Femur (tissue), 1 donor: ENCODE data around the gene KPNA4.
"Not testable (repeated sequence)": the region's sequence is repeated elsewhere in the genome, so short reads cannot be mapped to it uniquely, and the experiment has no call there.

Source experiments
- DNase-seq: peaks from one replicate; pipeline ENCODE4 v3.0.0-alpha.2; 2017

KPNA4 gene, protein sequence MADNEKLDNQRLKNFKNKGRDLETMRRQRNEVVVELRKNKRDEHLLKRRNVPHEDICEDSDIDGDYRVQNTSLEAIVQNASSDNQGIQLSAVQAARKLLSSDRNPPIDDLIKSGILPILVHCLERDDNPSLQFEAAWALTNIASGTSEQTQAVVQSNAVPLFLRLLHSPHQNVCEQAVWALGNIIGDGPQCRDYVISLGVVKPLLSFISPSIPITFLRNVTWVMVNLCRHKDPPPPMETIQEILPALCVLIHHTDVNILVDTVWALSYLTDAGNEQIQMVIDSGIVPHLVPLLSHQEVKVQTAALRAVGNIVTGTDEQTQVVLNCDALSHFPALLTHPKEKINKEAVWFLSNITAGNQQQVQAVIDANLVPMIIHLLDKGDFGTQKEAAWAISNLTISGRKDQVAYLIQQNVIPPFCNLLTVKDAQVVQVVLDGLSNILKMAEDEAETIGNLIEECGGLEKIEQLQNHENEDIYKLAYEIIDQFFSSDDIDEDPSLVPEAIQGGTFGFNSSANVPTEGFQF

DNA sequence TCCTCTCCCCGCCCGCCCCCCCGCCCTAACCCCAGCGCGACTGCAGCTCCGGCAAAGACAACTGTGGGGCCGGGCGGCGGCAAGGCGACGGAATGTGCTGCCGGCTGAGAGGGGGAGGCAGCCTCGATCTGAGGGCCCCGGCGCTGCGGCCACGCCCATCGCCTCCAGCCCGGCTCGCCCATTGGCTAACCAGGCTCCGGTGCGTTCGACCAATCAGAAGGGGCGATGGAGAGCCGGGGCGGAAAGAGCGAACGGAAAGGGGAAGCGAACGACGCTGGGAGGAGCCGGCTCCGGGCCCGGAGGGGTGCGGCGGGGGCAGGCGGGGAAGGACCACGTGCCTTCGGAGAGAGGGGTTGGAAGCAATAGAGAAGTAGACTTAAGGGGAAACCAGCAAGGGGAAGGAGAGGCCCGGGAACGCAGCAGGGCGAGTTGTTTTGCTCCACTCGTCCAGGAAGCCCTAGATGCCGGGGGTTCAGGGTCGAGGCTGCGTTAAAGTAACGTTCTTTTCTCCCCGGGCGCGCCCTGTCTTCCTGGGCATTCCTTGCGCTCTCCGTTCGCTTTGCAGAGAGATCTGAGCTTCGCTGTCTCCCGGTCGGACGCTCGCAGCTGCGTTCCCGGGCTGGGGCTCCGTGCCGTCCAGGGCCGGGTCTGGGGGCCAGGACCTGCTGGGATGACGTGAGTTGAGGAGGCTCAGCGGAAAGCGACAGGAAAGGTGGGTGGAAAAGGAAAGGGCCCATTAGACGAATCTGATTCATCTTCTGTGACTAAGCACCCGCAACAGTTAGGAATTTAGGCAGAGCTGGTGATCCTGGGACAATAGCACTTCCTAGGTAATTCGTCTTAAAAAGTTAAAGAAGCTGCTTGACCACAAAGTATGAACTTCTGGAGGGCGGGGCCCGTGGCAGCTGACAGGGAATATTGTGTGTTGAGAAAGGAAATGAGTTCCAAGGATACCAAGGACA lies at the start of gene KPNA4:
TSS of gene KPNA4 (minus strand) at position 130 of the 962 bp plus-strand sequence. CDS start 289 bp downstream, outside the sequence.
- DNase-seq, result peak; percentile 99

DNA sequence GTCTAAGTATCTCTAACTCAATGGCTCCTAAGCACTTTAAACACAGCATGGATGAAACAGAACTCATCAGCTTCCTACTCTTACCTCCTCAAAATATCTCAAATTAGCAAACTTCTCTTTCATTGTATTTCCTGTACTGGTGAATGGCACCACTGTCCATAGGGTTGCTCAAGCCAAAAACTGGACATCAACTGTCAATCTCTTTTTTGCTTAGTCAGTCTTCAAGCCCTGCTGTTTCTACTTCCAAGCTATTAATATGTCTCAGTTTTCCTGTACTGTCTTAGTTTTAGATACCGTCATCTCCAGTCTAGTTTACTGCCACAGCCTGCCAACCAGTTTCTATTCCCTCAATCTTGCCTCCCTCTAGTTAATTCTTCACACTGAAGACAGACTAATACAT lies 48.3 kb upstream of the KPNA4 start:
- DNase-seq, result no peak

DNA sequence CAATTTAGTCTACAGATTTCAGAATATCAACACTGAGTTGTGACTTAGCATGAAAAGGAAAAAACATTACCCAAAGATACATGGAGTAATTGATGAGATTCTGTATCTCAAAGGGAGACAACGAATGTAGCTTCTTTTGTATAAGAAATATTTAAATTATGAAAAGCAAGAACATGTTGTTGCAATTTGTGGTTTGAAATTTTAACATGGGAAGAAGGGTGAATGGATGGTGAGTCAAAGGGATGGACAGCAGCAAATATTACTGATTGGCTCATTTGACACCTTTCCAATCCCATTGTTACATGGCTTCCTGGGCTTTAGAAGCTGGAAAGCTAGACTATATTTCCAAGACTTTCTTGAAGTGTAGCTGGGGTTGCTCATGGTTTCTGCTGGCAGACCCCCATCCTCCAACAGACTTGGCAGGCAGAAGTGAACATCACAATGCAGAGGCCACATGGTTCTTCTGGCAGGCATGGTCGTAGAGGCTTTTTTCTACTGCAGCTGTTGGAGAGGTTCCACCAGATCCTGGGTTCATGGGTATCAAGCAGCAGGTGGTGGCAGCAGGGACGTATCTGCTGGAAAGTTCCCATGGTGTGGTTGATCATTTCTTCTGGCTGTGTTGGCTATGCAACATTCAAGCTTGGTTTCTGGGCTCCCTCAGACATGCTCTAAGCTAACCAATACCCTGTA lies 47.2 kb upstream of the KPNA4 start:
- DNase-seq, result peak; percentile 39

DNA sequence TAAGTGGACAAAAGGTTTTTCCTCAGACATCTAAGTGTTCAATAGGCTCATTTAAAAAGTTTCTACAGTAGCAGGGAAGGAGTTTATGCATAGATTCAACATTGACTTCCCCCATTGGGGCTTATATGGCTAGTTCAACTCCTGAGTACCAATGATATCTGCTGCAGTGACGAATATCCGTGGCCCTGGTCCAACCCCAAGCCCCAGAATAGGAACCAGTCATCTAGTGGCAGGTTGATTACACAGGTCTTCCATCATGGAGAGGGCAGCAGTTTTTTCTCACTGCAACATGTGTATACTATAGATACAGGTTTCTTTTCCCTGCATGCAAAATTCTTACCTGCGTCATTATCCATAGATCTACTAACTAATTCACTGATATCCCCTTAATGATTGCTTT lies 45.8 kb upstream of the KPNA4 start:
- no peak for DNase-seq

DNA sequence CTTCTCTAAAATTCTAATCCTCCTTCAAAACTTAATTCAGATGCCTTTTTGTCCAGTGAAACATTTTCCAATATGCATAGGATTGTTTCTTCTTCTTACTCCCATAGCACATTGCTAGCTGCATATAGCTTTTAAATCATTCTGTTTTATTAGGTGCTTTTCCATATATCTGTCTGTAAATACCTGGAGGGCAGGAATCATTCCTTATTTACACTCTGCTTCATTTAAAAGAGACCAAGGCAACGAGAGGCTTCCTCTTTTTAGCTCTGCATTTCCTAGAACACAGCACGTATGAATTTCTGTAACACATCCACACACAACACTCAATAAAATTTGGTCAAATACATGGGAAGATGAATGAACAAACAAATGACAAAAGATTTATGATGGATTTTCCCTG lies 43.5 kb upstream of the KPNA4 start:
- DNase-seq, result no peak

DNA sequence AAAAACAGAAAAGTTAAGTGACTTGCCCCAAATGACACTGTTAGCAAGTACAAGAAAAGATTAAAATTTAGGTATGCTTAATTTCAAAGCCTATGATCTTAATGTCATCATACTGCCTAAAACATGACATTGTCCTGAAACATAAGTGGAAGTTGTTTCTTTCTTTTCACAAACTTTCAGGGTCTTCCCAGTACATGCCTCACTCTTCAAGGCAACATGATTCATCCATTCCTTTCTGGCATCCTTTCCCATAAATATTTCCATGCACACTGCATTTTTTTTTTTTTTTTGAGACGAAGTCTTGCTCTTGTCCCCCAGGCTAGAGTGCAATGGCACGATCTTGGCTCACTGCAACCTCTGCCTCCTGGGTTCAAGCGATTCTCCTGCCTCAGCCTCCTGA lies 42.5 kb upstream of the KPNA4 start:
- DNase-seq, result no peak

DNA sequence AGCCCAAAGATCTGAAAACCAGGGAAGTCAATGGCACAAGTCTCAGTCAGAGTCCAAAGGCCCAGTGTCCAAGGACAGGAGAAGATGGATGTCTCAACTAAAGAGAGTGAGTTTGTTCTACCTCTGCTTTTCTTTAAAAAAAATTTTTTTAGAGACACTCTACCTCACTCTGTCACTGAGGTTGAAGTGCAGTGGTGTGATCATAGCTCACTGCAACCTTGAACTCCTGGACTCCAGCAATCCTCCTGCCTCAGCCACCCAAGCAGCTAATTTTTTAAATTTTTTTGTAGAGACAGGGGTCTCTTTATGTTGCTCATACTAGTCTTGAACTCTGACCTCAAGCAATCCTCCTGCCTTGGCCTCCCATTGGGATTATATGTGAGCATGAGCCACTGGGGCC lies 39.9 kb upstream of the KPNA4 start:
- DNase-seq, result no peak

DNA sequence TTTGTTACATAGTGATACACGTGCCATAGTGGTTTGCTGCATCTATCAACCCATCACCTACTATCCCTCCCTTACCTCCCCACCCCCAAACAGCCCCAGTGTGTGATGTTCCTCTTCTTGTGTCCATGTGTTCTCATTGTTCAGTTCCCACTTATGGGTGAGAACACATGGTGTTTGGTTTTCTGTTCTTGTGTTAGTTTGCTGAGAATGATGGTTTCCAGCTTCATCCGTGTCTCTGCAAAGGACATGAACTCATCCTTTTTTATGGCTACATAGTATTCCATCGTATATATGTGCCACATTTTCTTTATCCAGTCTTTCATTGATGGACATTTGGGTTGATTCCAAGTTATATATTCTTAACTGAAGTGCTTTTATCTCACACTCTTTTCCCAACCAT lies 38.5 kb upstream of the KPNA4 start:
- not testable (repeated sequence) for DNase-seq

DNA sequence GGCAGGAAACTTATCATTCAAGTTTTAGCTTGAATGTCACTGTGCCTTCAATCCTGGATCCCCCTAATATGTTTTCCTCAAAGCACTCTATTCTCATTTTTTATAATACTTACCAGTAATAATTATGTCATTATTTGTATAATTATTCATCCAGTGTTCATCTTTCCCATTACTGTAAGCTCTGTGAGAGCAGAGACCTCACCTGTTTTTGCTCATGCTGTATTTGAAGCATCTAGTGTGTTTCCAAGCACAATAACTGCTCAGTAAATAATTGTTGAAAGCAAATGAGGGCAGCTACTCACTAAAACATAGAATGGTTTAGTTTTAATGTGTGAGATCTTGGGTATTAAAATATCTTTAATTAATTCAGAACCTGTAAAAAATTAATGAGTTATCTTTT lies 36.9 kb upstream of the KPNA4 start:
- no peak for DNase-seq

DNA sequence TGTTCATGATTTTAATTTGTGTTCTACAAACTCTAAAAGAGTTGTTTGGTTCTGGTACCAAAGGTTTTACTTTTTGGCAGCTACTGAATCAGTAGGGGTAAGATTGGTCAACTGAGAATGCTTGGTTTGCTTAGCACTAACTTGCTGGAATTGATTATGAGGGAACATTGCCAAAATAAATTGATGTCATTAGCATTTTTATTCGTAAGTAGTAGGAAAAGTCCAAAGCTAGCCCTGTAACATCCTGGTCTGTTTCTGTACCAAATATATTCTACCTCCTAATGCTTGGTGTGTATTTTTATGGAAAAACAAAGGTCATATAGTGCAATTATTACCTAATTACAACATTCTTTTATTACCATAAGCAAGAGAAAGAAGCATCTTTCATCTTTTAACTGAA lies 35.9 kb upstream of the KPNA4 start:
- DNase-seq, result no peak

DNA sequence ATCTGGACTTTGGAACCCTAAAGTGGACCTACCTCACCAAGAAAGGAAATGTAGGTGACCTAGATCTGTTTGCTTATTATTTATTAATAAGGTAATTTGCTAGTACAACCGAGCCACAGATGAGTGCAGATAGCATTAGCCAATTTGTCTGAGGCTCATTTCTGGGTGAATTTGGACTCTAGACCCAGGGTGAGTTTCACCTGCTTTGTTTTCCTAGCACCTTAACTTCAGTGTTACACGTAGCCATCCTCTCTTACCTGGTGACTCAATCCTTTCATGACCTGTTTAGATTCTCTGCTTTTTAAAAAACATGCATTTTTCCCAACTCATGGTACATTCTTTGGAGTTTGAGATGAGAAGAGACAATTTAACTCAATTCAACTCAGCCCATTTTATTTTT lies 33.5 kb upstream of the KPNA4 start:
- DNase-seq, result no peak

DNA sequence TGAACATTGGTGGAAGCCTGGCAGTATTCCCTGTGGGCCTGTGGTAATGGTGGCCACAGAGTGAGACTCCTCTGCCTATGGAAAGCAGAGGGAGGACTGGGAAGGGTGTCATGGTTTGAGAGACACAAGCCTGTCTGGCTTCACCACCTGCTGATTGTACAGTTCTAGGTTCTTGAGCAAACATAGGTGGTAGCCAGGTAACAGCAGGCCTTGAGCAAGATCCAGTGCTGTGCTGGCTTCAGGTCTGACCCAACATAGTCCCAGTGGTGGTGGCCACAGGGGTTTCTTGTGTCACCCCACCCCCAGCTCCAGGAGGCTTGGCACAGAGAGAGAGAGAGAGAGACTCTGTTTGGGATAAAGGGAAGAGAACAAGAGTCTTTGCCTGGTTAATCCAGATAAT lies 22.7 kb upstream of the KPNA4 start:
- DNase-seq, result no peak

DNA sequence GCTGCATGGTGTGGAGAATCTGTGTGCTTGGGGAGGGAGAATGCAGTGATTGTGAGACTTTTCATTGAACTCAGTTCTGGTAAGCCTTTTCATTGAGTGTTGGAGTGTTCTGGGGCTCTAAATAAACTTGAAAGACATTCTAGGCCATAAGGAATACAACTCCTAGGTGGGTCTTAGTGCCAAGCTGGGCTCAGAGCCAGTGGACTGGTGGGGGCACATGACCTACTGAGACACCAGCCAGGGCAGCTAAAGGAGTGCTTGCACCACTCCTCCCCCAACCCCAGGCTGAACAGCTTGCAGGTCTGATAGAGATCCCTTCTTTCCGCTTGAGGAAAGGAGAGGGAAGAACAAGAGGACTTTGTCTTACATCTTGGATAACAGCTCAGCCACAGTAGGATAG lies 21.7 kb upstream of the KPNA4 start:
- no peak for DNase-seq

DNA sequence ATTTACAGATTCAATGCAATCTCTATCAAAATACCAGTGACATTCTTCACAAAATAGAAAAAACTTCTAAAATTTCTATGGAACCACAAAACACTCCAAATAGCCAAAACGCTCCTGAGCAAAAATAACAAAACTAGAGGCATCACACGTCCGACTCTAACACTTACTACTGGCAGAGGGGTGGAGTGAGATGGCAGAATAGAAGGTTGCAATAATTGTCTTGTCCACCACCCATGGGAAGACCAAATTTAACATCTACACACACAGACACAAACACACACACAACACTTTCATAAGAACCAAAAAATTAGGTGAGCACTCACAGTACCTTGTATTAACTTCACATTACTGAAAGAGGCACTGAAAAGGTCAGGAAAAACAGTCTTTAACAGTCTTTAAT lies 21.3 kb upstream of the KPNA4 start:
- DNase-seq, result no peak

DNA sequence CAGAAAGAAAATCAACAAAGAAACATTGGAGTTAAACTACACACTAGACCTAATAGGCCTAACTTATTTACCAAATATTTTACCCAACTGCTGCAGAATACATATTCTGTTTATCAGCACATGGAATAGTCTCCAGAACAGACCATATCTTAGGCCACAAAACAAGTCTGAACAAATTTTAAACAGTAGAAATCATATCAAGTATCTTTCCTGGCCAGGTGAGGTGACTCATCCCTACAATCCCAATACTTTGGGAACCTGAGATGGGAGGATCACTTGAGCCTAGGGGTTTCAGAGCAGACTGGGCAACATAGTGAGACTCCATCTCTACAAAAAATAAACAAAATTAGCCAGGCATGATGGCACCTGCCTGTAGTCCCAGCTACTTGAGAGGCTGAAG lies 18.1 kb upstream of the KPNA4 start:
- no peak for DNase-seq

DNA sequence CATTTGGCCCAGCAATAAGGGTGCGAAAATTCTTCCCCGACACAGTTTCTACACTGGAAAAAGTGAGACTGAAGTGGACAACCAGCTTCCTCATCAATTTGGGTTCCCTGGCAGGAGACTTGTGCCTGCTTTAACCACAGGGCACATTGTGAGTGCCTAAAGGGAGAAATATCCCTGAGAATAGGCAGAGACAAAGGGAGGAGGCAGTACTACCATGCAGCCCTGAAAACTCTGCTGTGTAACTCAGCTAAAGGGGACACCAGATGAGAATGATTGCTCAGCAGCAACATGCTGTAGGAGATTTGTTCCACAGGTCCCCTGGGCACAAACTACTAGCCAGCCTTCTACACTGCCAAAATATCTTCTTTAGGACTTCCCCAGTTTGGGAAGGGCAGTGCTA lies 15.6 kb upstream of the KPNA4 start:
- DNase-seq, result no peak

DNA sequence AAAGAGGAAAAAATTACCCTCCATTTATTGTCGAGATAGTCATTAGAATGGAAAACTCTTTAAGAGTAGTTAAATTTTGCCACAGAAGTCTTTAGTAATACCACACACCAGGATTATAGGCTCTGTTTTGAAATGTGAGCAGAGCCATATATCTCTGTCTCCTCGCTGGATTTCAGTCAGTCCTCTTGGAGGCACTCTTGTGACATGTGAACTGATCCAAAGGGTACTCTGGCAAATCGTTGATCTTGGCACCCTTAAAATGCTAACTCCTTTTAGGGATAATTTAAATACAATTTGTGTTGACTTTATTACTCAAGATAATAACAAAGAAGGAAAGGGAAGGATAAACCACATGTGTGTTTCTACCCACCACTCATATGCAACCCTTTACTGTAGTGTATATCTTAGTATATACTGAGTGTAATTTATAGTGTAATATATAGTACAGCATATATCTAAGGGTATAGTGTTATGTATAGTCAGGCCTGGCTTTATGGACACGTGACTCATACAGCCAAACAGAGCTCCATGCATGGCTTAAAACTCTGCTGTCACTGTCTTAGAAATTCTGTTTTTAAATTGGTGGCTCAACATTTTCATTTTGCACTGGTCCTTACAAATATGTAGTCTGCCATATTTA lies 12.3 kb upstream of the KPNA4 start:
- no peak for DNase-seq

DNA sequence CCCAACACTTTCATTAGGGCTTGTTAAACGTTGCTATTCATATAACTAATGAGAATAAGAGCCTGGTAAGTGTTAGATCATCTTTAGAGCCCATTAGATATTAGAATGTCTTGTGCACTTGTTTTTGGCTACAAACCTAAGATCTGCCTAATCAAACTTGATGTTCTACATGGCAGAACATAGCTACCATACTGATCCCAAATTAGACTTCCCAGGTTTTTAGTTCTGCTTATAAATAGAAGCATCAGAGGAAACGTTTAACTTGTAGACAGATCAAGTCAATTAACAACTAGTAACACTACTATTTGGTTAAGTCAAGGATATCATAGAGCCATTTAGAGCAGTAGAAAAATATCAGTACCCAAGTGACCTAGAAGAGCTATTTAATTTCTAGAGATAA lies 11.7 kb upstream of the KPNA4 start:
- no peak for DNase-seq

DNA sequence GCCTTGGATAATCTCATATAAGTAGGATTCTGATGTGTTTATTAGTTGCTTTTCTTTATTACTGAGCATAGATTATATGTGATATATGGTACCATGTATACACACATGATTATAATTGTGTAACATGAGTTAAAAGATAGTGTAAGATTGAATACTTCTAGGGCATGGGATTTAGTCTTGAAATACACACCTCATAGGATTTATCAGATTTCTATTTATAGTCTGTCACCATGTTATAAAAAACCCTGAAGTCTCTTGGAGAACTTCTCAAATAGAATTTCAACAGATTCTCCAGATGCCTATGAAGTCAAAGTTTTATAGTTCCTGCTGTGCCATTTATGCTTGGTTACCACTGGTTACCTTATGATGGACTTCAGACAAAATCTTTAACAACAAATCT lies 11.2 kb upstream of the KPNA4 start:
- DNase-seq, result no peak

DNA sequence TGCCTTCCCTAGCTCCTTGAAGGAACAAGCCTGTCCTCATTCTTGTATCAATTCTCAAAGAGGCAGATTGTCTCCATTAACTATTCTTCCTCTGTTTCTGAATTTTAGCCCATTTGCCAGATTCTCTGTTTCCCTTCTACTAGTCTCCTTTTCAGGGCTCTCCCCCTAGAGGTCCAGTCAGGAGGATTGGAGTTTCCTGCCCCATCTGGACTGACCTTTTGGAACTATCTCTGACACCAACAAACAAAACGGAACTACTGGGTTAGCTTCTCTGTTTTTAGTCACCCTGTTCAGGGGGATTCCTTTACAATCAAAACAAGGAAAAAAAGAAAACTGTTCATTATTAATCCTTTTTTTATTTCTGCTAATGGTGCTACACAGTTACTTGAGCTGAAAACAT lies 10.2 kb upstream of the KPNA4 start:
- no peak for DNase-seq

DNA sequence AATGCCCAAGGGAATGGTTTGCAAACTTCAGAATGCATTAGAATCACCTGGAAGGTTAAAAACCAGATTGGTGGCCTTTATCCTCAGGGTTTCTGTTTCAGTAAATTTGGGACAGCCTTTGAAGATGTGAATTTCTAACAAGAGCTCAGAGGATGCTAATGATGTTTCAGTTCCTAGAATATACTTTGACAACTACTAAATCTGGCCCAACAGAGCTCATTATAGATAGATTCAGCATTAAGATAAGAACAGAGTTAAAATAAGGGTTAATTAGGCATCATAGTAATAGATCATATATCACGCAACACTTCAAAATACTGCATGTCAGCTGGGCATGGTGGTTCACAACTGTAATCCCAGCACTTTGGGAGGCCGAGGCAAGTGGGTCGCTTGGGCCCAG lies 9.3 kb upstream of the KPNA4 start:
- DNase-seq, result no peak

DNA sequence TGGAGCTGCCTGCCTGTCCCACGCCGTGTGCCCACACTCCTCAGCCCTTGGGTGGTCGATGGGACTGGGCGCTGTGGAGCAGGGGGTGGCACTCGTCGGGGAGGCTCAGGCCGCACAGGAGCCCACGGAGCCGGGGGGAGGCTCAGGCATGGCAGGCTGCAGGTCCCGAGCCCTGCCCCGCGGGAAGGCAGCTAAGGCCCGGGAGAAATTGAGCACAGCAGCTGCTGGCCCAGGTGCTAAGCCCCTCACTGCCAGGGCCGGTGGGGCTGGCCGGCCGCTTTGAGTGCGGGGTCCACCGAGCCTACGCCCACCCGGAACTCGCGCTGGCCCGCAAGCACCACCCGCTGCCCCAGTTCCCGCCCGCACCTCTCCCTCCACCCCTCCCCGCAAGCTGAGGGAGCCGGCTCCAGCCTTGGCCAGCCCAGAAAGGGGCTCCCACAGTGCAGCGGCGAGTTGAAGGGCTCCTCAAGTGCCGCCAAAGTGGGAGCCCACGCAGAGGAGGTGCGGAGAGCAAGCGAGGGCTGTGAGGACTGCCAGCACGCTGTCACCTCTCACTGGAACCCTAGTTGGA lies 8.7 kb upstream of the KPNA4 start:
- not testable (repeated sequence) for DNase-seq
